Pancreas (tissue), 10 donors: ENCODE data around the gene BLOC1S1. TPM values are rescaled to one million over a fixed set of nuclear protein-coding genes. Genes with fewer than 3 reads are reported as not detected.

Source experiments
- ATAC-seq, 4 donors: fragments of 200-7000 bp; cut with Tn5 transposase; one replicate each; pipeline versions ENCODE4 v1.8.0 to v1.9.1; 2020; ENCODE audit warnings: mild to moderate bottlenecking in 4 of 4, moderate library complexity in 4 of 4
- DNase-seq, 6 donors: peaks; one replicate each; pipeline ENCODE4 v3.0.0-alpha.2; 2020
- FAIRE-seq: peaks from 2 replicates; lab custom pipeline; 2012; peaks lifted over from hg19 to GRCh38; lab: Jason Lieb, UNC
- H3K27ac ChIP-seq, 4 donors: fragments of 200-600 bp; sonication (generic); 1 replicate in 3 of 4; 2 replicates in 1 of 4; pipeline versions ENCODE4 v1.5.0 to v1.8.0; 2020
- H3K27me3 ChIP-seq, 4 donors: fragments of 200-600 bp; one replicate each; pipeline ENCODE4 v1.8.0; 2021
- H3K36me3 ChIP-seq, 3 donors: fragments of 200-600 bp; sonication (generic) in 1 of 3; one replicate each; pipeline versions ENCODE4 v1.5.0 to v1.8.0; 2020 to 2021
- H3K4me1 ChIP-seq, 3 donors: fragments of 200-600 bp; one replicate each; pipeline ENCODE4 v1.8.0; 2021
- H3K4me3 ChIP-seq, 4 donors: fragments of 200-600 bp; sonication (generic) in 2 of 4; one replicate each; pipeline versions ENCODE4 v1.5.0 to v1.8.0; 2020 to 2021
- H3K9me3 ChIP-seq, 4 donors: fragments of 200-600 bp; one replicate each; pipeline ENCODE4 v1.8.0; 2021
- CTCF ChIP-seq, 4 donors: fragments of 200-600 bp; sonication (generic) in 3 of 4; IDR thresholded peaks; one replicate each; pipeline versions ENCODE4 v1.5.0 to v1.8.0; 2021; ENCODE audit warnings: antibody characterized with exemption in 4 of 4
- WGBS, 2 donors: extraction: QIAGEN DNeasy Blood & Tissue Kit; methylation state at CpG; one replicate each; pipeline ENCODE4 v1.1.7; 2013; 5-methylcytosine and 5-hydroxymethylcytosine counted together
- intact Hi-C, 3 donors: fragments of 100-400 bp; cut with DNase I; formaldehyde crosslinking; loops; one replicate each; pipeline versions ENCODE4 v1.11.1 to v1.14.2; 2022
- polyA plus RNA-seq, 2 donors: library from polyadenylated mRNA; stranded (reverse); fragments of 200-250 nt; gene quantifications; one replicate each; pipeline ENCODE4 v1.2.3, GENCODE V29; 2013
- total RNA-seq, 6 donors: library from RNA; stranded (reverse); fragmentation: NEBNext Ultra II Directional in 4 of 6; extraction: Animal tissue kit (Norgen Biotek cat#: 25700) in 4 of 6; gene quantifications; one replicate each; pipeline versions ENCODE4 v1.2.1 to v1.2.4, GENCODE V29; 2021 to 2023
- donor health status: healthy with polysubstance abuse.
- donor health status: DM: no; HTN: no; CAD: no; lungs with moderate emphysema.
- donor health status: DM: no; HTN: no; CAD: no.
- donor health status: control.
- donor health status: control.
- donor health status: Bipolar disorder and iron deficiency.
- donor health status: DM: yes; HTN: yes; CAD: no.
- donor health status: DM: no; HTN: no; CAD: no.
- donor health status: DM: no; HTN: no; CAD: no.
- donor health status: DM: yes; HTN: yes; CAD: no.

BLOC1S1 gene
- total RNA-seq (10 to 100 TPM; 32.5 to 60.6 (median 44.4) TPM), polyA plus RNA-seq (100 to 1,000 TPM; 153 to 155 TPM)

DNA sequence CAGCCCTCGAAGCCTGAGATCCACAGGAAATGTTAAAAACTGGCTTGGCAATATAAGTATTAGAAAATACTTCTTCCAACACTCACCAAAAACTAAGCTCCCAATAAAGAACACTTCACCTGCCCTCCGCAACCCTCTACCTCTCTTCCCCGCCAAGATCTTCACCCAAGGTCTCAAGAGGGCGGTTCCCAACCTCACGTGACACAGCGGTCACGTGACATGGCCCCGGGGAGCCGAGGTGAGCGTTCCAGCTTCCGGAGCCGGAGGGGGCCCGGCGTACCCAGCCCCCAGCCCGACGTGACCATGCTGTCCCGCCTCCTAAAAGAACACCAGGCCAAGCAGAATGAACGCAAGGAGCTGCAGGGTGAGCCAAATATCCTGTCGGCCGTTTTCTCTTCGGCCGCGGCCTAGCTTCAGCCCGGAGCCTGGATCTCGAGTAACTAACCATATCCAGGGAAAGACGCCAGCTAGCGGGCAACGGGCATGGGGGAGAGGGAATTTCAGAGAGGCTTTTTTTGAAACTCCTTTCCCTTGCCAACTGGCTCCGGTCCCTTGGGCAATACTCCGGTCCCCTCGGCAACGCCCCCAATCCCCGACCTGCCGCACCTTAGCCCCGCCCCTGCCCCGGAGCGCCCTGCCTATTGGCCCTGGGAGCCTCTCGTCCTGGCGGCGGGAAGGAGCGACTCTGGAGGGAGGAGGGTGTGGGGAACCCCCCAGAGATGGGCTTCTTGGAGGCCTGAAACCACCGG is at the start of gene BLOC1S1:
TSS of gene BLOC1S1 (plus strand) at position 214 of the 749 bp plus-strand sequence. CDS start at position 220, 6 bp downstream.
- peak; percentile 91 to 99 (median 96) for DNase-seq
- Histone ChIP-seq H3K36me3 (no peaks in the 10 kb centered on the region), H3K27ac (peak within 1 kb of the TSS; percentile 85 to 96 (median 90)), H3K27me3 (no peaks in the 10 kb centered on the region), H3K4me3 (peak within 1 kb of the TSS; percentile 55 to 77 (median 66)), H3K9me3 (no peaks in the 10 kb centered on the region), H3K4me1 (peaks cover 15 to 44% (median 31%) of the 10 kb centered on the region in 3 donors)
- WGBS, 2 donors, result 0 to 1% methylated on average over 42 of the region's 42 CpGs
- intact Hi-C loops, result no loop called here
- no peak for TF ChIP-seq CTCF (IDR thresholded peaks at IDR 0.05)
- peak; percentile 80 to 86 (median 84) for ATAC-seq
- FAIRE-seq, result no peak

GRCh38 chr12:55666508-55666907 is 49.3 kb upstream of the BLOC1S1 start:
- TF ChIP-seq CTCF (IDR thresholded peaks at IDR 0.05), result no peak
- Histone ChIP-seq H3K36me3 (no peaks in the 10 kb centered on the region), H3K27ac (no peak overlapping the region), H3K27me3 (no peaks in the 10 kb centered on the region), H3K4me1 (no peaks in the 10 kb centered on the region), H3K4me3 (no peak overlapping the region), H3K9me3 (no peaks in the 10 kb centered on the region)
- DNase-seq (no peak), FAIRE-seq (no peak), ATAC-seq (no peak)
- 64 to 67% methylated on average over 7 of the region's 7 CpGs for WGBS, 2 donors
- intact Hi-C loops, result no loop called here

GRCh38 chr12:55670276-55670675 is 45.6 kb upstream of the BLOC1S1 start:
- Histone ChIP-seq H3K27me3 (no peaks in the 10 kb centered on the region), H3K9me3 (no peaks in the 10 kb centered on the region), H3K27ac (no peak overlapping the region), H3K4me1 (no peaks in the 10 kb centered on the region), H3K36me3 (no peaks in the 10 kb centered on the region), H3K4me3 (no peak overlapping the region)
- ATAC-seq (no peak), FAIRE-seq (no peak), DNase-seq (no peak)
- intact Hi-C loops, result no loop called here
- no peak for TF ChIP-seq CTCF (IDR thresholded peaks at IDR 0.05)

DNA sequence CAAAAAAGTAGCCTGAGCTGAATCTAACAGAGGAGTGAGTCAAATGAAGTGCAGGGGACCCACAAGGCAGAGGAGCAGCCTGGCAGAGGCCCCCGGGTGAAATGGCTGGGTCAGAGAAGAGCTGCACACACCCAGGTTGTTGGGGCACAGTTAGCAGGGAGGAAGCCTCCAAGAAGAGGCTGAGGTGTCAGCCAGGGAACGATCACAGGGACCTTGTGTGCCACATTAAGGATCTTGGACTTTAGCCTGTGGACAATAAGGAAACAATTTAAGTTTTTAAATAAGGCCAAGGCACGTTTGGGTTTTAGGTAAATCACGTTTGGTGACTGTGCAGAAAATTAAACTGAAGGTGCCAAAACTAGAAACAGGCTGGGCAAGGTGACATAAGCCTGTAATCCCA is 44.1 kb upstream of the BLOC1S1 start:
- WGBS, 2 donors, result 29 to 32% methylated on average over 4 of the region's 4 CpGs
- ATAC-seq, result no peak
- FAIRE-seq, result no peak
- DNase-seq, result no peak
- Histone ChIP-seq H3K4me1 (no peaks in the 10 kb centered on the region), H3K27ac (no peak overlapping the region), H3K27me3 (no peaks in the 10 kb centered on the region), H3K9me3 (no peaks in the 10 kb centered on the region), H3K4me3 (no peak overlapping the region), H3K36me3 (no peaks in the 10 kb centered on the region)
- intact Hi-C loops, result no loop called here
- TF ChIP-seq CTCF (IDR thresholded peaks at IDR 0.05), result no peak

- no peak for TF ChIP-seq CTCF (IDR thresholded peaks at IDR 0.05)
- intact Hi-C loops, result no loop called here
- FAIRE-seq (no peak), ATAC-seq (peak in 2 of 4 donors; percentile 54 to 67), DNase-seq (no peak)
- Histone ChIP-seq H3K27me3 (no peaks in the 10 kb centered on the region), H3K9me3 (no peaks in the 10 kb centered on the region), H3K36me3 (no peaks in the 10 kb centered on the region), H3K27ac (no peak overlapping the region), H3K4me3 (no peak overlapping the region), H3K4me1 (no peaks in the 10 kb centered on the region)
Measured at GRCh38 chr12:55673638-55674037, 42.2 kb upstream of the BLOC1S1 start.
